Measurements from ENCODE around the gene THAP10.

Gene THAP10

GRCh38 chr15:70851889-70852288, 40.3 kb downstream of the THAP10 start:
- Histone ChIP-seq H3K9ac (ENCODE audit: low read length) (no peak overlapping the region), H3K4me3 (ENCODE audit: low read depth, low read length, poor library complexity, severe bottlenecking) (no peak overlapping the region)

GRCh38 chr15:70845602-70846360, 46.5 kb downstream of the THAP10 start:
- TF ChIP-seq EZH2 (IDR thresholded peaks at IDR 0.05; ENCODE audit: borderline replicate concordance, low read length): no peak
- no peak for TF ChIP-seq CTCF (IDR thresholded peaks at IDR 0.05; ENCODE audit: low read length)
- Histone ChIP-seq H3K79me2 (ENCODE audit: insufficient read depth, low read length) (no peaks in the 10 kb centered on the region), H3K9me3 (ENCODE audit: low read length) (no peaks in the 10 kb centered on the region), H3K27ac (ENCODE audit: low read depth, low read length, poor library complexity, severe bottlenecking) (no peak overlapping the region), H4K20me1 (ENCODE audit: insufficient read depth, low read length) (no peaks in the 10 kb centered on the region), H3K9me2 (ENCODE audit: low read depth, low read length) (no peaks in the 10 kb centered on the region), H3K4me3 (ENCODE audit: low read depth, low read length, poor library complexity, severe bottlenecking) (no peak overlapping the region), H2AFZ (ENCODE audit: low read length) (no peak overlapping the region), H3K36me3 (ENCODE audit: insufficient read depth, low read length) (no peaks in the 10 kb centered on the region), H3K27me3 (ENCODE audit: insufficient read depth, low read length) (no peaks in the 10 kb centered on the region), H3K4me1 (ENCODE audit: insufficient read depth, low read length, severe bottlenecking) (no peaks in the 10 kb centered on the region), H3K4me2 (ENCODE audit: low read length) (no peak overlapping the region), H3F3A (ENCODE audit: insufficient read depth, low read length) (no peaks in the 10 kb centered on the region), H3K9ac (ENCODE audit: low read length) (no peak overlapping the region)

More at GRCh38 chr15:70851889-70852288, 40.3 kb downstream of the THAP10 start:
- no peaks in the 10 kb centered on the region for H3K9me2 ChIP-seq (ENCODE audit: low read depth, low read length)
- H2AFZ ChIP-seq (ENCODE audit: low read length): no peak overlapping the region
- no peak overlapping the region for H3K4me2 ChIP-seq (ENCODE audit: low read length)
- TF ChIP-seq CTCF (IDR thresholded peaks at IDR 0.05; ENCODE audit: low read length) (no peak), EZH2 (IDR thresholded peaks at IDR 0.05; ENCODE audit: borderline replicate concordance, low read length) (no peak)
- no peaks in the 10 kb centered on the region for H3K79me2 ChIP-seq (ENCODE audit: insufficient read depth, low read length)
- H3K9me3 ChIP-seq (ENCODE audit: low read length): no peaks in the 10 kb centered on the region
- no peaks in the 10 kb centered on the region for H4K20me1 ChIP-seq (ENCODE audit: insufficient read depth, low read length)
- no peaks in the 10 kb centered on the region for H3K27me3 ChIP-seq (ENCODE audit: insufficient read depth, low read length)
- no peaks in the 10 kb centered on the region for H3K4me1 ChIP-seq (ENCODE audit: insufficient read depth, low read length, severe bottlenecking)
- H3K36me3 ChIP-seq (ENCODE audit: insufficient read depth, low read length): no peaks in the 10 kb centered on the region
- H3K27ac ChIP-seq (ENCODE audit: low read depth, low read length, poor library complexity, severe bottlenecking): no peak overlapping the region
- no peaks in the 10 kb centered on the region for H3F3A ChIP-seq (ENCODE audit: insufficient read depth, low read length)

- Histone ChIP-seq H3K36me3 (ENCODE audit: insufficient read depth, low read length) (no peaks in the 10 kb centered on the region), H3K27me3 (ENCODE audit: insufficient read depth, low read length) (no peaks in the 10 kb centered on the region)
Observed at GRCh38 chr15:70837476-70837875, 54.8 kb downstream of the THAP10 start.

More at GRCh38 chr15:70837476-70837875, 54.8 kb downstream of the THAP10 start:
- Histone ChIP-seq H3K4me3 (ENCODE audit: low read depth, low read length, poor library complexity, severe bottlenecking) (no peak overlapping the region), H3K9ac (ENCODE audit: low read length) (no peak overlapping the region), H2AFZ (ENCODE audit: low read length) (no peak overlapping the region), H3K9me3 (ENCODE audit: low read length) (no peaks in the 10 kb centered on the region), H3K27ac (ENCODE audit: low read depth, low read length, poor library complexity, severe bottlenecking) (no peak overlapping the region), H3F3A (ENCODE audit: insufficient read depth, low read length) (no peaks in the 10 kb centered on the region), H3K9me2 (ENCODE audit: low read depth, low read length) (no peaks in the 10 kb centered on the region), H3K4me1 (ENCODE audit: insufficient read depth, low read length, severe bottlenecking) (no peaks in the 10 kb centered on the region), H3K4me2 (ENCODE audit: low read length) (no peak overlapping the region), H4K20me1 (ENCODE audit: insufficient read depth, low read length) (no peaks in the 10 kb centered on the region), H3K79me2 (ENCODE audit: insufficient read depth, low read length) (no peaks in the 10 kb centered on the region)
- no peak for TF ChIP-seq EZH2 (IDR thresholded peaks at IDR 0.05; ENCODE audit: borderline replicate concordance, low read length)
- TF ChIP-seq CTCF (IDR thresholded peaks at IDR 0.05; ENCODE audit: low read length): no peak
